Bronchial epithelial cell (primary cell): Measurements from ENCODE around the gene ATP6V1F. TPM values are rescaled to one million over a fixed set of nuclear protein-coding genes. Genes with fewer than 3 reads are reported as not detected.

Experiments
- DNase-seq: peaks from one replicate; pipeline ENCODE4 v3.0.0-alpha.2; 2010; ENCODE audit warnings: low read depth
- FAIRE-seq: peaks from 2 replicates; lab custom pipeline; 2011; peaks lifted over from hg19 to GRCh38; lab: Jason Lieb, UNC
- H3K27me3 ChIP-seq: 2 replicates; pipeline ENCODE4 v1.5.1; 2011; ENCODE audit warnings: low read length; ENCODE audit not compliant: control insufficient read depth, insufficient read depth
- H3K36me3 ChIP-seq: 2 replicates; pipeline ENCODE4 v1.5.1; 2011; ENCODE audit warnings: low read length; ENCODE audit not compliant: control insufficient read depth, insufficient read depth
- H3K4me3 ChIP-seq: 2 replicates; pipeline ENCODE4 v1.5.1; 2011; ENCODE audit warnings: mild to moderate bottlenecking, low read depth, low read length, control low read depth
- total RNA-seq: library from RNA; depleted of rRNA; stranded (reverse); fragments of >200 nt; gene quantifications from 2 replicates; pipeline ENCODE4 v1.2.1, GENCODE V29; 2014
- TF ChIP-seq, protein P1 (sequence below): IDR thresholded peaks from 2 replicates; pipeline ENCODE4 v1.5.1; 2011; ENCODE audit warnings: mild to moderate bottlenecking, moderate library complexity, low read length, control low read depth, inconsistent platforms; ENCODE audit not compliant: insufficient read depth, severe bottlenecking

Gene ATP6V1F
- total RNA-seq, 1 donor from 2014 or later: 108 TPM

DNA sequence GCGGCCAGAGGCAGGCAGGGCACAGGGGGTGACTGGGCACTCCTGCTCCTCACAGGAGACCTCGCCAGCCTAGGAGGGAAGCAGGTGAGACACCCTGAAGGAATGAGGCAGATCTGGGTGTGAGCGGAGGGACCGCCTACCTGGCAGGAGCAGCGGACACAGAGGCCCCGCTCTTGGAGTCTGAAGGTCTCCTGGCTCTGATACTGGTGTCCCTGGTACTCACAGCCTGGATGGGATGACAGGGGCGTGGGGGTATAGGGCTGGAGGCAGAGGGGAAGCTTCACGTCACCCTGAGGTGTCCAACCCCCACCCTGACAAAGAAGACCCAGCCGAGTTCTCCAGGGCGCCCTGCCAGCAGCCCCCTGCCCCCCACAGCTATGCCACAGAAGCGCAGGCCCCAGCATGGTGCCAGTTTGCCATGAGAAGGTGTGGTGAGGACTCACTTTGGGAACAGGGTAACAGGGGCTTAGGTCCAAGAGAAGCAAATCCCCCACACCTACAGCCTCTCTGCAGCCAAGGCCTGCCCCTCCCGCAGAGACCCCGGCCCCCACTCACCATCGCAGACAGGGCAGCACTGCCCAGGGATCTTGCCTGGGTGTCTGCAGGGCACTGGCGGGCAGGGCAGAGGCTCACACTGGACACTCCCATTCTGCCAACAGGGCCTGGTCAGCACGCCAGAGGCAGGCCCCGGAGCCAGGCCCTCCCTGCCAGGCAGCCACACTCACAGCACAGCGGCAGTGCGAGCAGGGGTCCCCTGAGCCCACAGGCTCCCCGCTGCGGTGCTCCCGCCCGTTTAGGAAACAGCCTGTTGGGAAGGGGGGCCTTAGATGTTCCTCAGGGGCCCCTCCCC is 30.8 kb downstream of the ATP6V1F start:
- no peak for FAIRE-seq
- H3K36me3 ChIP-seq: no peaks in the 10 kb centered on the region
- H3K27me3 ChIP-seq: no peaks in the 10 kb centered on the region
- no peak overlapping the region for H3K4me3 ChIP-seq
- TF ChIP-seq, protein P1, sequence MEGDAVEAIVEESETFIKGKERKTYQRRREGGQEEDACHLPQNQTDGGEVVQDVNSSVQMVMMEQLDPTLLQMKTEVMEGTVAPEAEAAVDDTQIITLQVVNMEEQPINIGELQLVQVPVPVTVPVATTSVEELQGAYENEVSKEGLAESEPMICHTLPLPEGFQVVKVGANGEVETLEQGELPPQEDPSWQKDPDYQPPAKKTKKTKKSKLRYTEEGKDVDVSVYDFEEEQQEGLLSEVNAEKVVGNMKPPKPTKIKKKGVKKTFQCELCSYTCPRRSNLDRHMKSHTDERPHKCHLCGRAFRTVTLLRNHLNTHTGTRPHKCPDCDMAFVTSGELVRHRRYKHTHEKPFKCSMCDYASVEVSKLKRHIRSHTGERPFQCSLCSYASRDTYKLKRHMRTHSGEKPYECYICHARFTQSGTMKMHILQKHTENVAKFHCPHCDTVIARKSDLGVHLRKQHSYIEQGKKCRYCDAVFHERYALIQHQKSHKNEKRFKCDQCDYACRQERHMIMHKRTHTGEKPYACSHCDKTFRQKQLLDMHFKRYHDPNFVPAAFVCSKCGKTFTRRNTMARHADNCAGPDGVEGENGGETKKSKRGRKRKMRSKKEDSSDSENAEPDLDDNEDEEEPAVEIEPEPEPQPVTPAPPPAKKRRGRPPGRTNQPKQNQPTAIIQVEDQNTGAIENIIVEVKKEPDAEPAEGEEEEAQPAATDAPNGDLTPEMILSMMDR: no peak
- DNase-seq: peak; percentile 84

GRCh38 chr7:128894101-128894440 is 31.4 kb downstream of the ATP6V1F start:
- H3K36me3 ChIP-seq: no peaks in the 10 kb centered on the region
- FAIRE-seq (no peak), DNase-seq (no peak)
- TF ChIP-seq, protein P1: no peak
- no peak overlapping the region for H3K4me3 ChIP-seq
- no peaks in the 10 kb centered on the region for H3K27me3 ChIP-seq

DNA sequence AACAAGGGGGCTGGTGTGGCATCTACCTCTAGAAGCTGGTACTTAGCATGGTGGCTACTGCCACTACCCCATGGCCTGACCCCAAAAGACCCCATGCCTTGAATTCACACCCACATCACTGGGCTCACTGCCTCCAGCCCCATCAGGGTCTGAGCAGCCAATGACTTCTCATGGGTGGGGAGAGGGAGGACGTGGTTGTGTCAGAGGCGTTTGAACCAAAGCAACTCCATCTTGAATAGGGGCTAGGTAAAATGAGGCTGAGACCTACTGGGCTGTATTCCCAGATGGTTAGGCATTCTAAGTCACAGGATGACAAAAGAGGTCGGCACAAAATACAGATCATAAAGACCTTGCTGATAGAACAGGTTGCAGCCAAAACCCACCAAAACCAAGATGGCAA is 32.7 kb downstream of the ATP6V1F start:
- Histone ChIP-seq H3K36me3 (no peaks in the 10 kb centered on the region), H3K27me3 (no peaks in the 10 kb centered on the region), H3K4me3 (no peak overlapping the region)
- no peak for FAIRE-seq
- no peak for DNase-seq
- TF ChIP-seq, protein P1: no peak

GRCh38 chr7:128899392-128899791 is 36.7 kb downstream of the ATP6V1F start:
- TF ChIP-seq, protein P1: no peak
- H3K4me3 ChIP-seq: no peak overlapping the region
- FAIRE-seq: no peak
- no peak for DNase-seq
- H3K27me3 ChIP-seq: no peaks in the 10 kb centered on the region
- H3K36me3 ChIP-seq: no peaks in the 10 kb centered on the region

GRCh38 chr7:128900237-128900636 is 37.6 kb downstream of the ATP6V1F start:
- DNase-seq (no peak), FAIRE-seq (no peak)
- no peak overlapping the region for H3K4me3 ChIP-seq
- H3K36me3 ChIP-seq: no peaks in the 10 kb centered on the region
- TF ChIP-seq, protein P1: no peak
- H3K27me3 ChIP-seq: no peaks in the 10 kb centered on the region
